ENCODE measurements around the gene PALS1. TPM values are rescaled to one million over a fixed set of nuclear protein-coding genes. Genes with fewer than 3 reads are reported as not detected.
A peak's percentile ranks its signal among the peaks of the same experiment; 100 is the strongest.

The PALS1 gene
- total and polyA plus RNA-seq, 2 of the 8 experiments (the other 6 are each of a cell fraction or from before 2014, with no cell fraction given) = 6.7 to 25.1 TPM

DNA sequence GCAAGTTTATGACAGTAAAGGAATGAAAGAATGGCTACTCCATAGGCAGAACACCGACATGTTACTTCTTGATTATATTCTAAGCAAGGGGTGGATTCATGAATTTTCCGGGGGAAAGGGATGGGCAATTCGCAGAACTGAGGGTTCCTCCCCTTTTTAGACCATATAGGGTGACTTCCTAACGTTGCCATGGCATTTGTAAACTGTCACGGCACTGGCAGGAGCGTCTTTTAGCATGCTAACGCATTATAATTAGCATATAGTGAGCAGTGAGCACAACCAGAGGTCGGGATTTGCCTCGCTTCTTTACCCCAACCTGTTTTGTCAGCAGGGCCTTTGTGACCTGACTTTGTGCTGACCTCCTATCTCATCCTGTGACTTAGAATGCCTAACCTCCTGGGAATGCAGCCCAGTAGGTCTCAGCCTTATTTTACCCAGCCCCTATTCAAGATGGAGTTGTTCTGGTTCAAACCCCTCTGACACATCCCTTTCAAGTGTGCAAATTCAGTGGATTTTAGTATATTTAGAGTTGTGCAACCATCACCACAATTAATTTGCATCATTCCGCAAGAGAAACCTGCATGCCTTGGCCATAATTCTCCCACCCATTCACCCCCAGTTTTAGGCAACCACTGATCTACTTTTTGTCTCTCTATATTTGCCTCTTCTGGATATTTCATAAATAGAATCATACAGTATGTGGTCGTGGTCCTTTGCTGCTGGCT lies 27.4 kb downstream of the PALS1 start (continued):
- TF ChIP-seq, protein P1, sequence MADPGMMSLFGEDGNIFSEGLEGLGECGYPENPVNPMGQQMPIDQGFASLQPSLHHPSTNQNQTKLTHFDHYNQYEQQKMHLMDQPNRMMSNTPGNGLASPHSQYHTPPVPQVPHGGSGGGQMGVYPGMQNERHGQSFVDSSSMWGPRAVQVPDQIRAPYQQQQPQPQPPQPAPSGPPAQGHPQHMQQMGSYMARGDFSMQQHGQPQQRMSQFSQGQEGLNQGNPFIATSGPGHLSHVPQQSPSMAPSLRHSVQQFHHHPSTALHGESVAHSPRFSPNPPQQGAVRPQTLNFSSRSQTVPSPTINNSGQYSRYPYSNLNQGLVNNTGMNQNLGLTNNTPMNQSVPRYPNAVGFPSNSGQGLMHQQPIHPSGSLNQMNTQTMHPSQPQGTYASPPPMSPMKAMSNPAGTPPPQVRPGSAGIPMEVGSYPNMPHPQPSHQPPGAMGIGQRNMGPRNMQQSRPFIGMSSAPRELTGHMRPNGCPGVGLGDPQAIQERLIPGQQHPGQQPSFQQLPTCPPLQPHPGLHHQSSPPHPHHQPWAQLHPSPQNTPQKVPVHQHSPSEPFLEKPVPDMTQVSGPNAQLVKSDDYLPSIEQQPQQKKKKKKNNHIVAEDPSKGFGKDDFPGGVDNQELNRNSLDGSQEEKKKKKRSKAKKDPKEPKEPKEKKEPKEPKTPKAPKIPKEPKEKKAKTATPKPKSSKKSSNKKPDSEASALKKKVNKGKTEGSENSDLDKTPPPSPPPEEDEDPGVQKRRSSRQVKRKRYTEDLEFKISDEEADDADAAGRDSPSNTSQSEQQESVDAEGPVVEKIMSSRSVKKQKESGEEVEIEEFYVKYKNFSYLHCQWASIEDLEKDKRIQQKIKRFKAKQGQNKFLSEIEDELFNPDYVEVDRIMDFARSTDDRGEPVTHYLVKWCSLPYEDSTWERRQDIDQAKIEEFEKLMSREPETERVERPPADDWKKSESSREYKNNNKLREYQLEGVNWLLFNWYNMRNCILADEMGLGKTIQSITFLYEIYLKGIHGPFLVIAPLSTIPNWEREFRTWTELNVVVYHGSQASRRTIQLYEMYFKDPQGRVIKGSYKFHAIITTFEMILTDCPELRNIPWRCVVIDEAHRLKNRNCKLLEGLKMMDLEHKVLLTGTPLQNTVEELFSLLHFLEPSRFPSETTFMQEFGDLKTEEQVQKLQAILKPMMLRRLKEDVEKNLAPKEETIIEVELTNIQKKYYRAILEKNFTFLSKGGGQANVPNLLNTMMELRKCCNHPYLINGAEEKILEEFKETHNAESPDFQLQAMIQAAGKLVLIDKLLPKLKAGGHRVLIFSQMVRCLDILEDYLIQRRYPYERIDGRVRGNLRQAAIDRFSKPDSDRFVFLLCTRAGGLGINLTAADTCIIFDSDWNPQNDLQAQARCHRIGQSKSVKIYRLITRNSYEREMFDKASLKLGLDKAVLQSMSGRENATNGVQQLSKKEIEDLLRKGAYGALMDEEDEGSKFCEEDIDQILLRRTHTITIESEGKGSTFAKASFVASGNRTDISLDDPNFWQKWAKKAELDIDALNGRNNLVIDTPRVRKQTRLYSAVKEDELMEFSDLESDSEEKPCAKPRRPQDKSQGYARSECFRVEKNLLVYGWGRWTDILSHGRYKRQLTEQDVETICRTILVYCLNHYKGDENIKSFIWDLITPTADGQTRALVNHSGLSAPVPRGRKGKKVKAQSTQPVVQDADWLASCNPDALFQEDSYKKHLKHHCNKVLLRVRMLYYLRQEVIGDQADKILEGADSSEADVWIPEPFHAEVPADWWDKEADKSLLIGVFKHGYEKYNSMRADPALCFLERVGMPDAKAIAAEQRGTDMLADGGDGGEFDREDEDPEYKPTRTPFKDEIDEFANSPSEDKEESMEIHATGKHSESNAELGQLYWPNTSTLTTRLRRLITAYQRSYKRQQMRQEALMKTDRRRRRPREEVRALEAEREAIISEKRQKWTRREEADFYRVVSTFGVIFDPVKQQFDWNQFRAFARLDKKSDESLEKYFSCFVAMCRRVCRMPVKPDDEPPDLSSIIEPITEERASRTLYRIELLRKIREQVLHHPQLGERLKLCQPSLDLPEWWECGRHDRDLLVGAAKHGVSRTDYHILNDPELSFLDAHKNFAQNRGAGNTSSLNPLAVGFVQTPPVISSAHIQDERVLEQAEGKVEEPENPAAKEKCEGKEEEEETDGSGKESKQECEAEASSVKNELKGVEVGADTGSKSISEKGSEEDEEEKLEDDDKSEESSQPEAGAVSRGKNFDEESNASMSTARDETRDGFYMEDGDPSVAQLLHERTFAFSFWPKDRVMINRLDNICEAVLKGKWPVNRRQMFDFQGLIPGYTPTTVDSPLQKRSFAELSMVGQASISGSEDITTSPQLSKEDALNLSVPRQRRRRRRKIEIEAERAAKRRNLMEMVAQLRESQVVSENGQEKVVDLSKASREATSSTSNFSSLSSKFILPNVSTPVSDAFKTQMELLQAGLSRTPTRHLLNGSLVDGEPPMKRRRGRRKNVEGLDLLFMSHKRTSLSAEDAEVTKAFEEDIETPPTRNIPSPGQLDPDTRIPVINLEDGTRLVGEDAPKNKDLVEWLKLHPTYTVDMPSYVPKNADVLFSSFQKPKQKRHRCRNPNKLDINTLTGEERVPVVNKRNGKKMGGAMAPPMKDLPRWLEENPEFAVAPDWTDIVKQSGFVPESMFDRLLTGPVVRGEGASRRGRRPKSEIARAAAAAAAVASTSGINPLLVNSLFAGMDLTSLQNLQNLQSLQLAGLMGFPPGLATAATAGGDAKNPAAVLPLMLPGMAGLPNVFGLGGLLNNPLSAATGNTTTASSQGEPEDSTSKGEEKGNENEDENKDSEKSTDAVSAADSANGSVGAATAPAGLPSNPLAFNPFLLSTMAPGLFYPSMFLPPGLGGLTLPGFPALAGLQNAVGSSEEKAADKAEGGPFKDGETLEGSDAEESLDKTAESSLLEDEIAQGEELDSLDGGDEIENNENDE (IDR thresholded peaks at IDR 0.05; ENCODE audit: insufficient replicate concordance, low read length) = peak; percentile 59
- TF ChIP-seq EGR1 (IDR thresholded peaks at IDR 0.05; ENCODE audit: borderline replicate concordance, low read depth, low read length) = no peak
- TF ChIP-seq YY1 (IDR thresholded peaks at IDR 0.05; ENCODE audit: low read depth, low read length) = peak; percentile 46; the same call in 1 of the 2 replicates
- 0 out of 2 replicates have a peak, but pooled peaks have one; percentile 25 for TF ChIP-seq CREB1 (IDR thresholded peaks at IDR 0.05)
- no peak for TF ChIP-seq EP300 (IDR thresholded peaks at IDR 0.05; ENCODE audit: borderline replicate concordance in 1 of 2, low read depth in 2 of 2, low read length in 2 of 2)
- peak; percentile 24; the same call in 1 of the 2 replicates for TF ChIP-seq TAF1 (IDR thresholded peaks at IDR 0.05; ENCODE audit: low read depth, low read length)
- TF ChIP-seq, protein P2, sequence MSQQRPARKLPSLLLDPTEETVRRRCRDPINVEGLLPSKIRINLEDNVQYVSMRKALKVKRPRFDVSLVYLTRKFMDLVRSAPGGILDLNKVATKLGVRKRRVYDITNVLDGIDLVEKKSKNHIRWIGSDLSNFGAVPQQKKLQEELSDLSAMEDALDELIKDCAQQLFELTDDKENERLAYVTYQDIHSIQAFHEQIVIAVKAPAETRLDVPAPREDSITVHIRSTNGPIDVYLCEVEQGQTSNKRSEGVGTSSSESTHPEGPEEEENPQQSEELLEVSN (IDR thresholded peaks at IDR 0.05) = 0 out of 2 replicates have a peak, but pooled peaks have one; percentile 7
- TF ChIP-seq POLR2AphosphoS5 (IDR thresholded peaks at IDR 0.05; ENCODE audit: low read depth, low read length) = 0 out of 2 replicates have a peak, but pooled peaks have one; percentile 31
- TF ChIP-seq, protein P3, sequence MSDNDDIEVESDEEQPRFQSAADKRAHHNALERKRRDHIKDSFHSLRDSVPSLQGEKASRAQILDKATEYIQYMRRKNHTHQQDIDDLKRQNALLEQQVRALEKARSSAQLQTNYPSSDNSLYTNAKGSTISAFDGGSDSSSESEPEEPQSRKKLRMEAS (IDR thresholded peaks at IDR 0.05) = 0 out of 2 replicates have a peak, but pooled peaks have one; percentile 13
